GM19025 (cell line): ENCODE results near the gene FAM32A.

Experiments
- ATAC-seq: cut with Tn5 transposase; IDR thresholded peaks from one replicate; pipeline ENCODE4 v1.9.1; 2021; ENCODE audit warnings: mild to moderate bottlenecking, low read depth, moderate library complexity; ENCODE audit not compliant: unreplicated experiment

The FAM32A gene

GRCh38 chr19:16200038-16201010 is 15.1 kb downstream of the FAM32A start:
- ATAC-seq, result no peak

DNA sequence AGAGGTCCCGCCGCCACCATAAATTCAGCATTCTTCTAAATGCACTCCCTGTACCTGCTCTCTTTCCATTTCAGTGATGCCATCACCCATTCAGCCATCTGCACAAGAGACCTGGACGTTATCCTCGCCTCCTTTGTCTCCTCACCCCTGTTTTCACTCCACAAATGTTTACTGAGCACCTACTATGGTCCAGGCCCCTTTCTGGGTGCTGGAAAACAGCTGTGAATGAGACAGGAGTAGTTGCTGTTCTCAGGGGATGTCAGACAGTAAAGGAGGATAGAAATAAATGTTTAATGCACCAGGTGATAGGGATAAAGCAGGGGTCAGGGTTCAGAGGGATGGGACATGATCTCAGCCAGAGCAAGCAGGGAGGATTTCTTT is 15.8 kb downstream of the FAM32A start:
- ATAC-seq, result no peak

DNA sequence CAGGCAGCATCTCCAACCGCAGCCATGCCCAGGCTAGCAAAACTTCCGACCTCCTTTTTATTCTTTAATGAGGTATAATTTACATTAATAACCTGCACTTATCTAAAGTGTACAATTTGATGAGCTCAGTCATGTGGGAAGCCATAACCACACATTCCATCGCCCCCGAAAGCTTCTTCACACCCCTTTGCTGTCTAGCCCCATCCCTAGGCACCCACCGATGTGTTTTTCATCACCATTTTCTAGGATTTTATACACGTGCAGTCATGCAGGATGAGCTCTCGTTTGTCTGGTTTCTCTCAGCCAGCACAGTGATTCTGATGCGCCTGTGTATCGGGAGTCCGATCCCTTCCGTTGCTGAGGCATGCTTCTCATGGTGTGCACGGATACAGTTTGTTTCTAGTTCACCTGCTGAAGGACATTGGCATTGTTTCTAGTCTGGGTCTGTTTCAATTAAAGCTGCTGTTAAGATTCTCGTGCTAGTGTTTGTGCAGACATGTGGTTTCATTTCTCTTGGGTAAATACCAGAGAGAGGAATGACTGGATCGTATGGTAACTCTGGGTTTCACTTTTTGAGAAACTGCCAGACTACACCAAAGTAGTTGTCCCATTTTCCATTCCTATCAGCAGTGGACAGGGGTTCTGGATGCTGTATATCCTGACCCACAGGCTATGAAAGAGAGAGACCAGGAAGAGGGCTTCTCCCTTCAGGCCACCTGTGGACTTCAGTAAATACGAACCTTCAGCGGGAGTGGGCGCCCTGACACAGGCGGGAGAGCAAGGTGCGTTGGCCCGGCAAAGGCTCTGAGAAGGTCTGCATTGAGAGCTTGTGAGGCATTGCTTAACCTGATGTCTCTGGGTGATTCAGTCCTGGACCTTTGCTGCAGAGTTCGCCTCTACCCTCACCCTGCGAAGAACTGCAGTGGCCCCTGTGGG is 17.4 kb downstream of the FAM32A start:
- ATAC-seq, result no peak

DNA sequence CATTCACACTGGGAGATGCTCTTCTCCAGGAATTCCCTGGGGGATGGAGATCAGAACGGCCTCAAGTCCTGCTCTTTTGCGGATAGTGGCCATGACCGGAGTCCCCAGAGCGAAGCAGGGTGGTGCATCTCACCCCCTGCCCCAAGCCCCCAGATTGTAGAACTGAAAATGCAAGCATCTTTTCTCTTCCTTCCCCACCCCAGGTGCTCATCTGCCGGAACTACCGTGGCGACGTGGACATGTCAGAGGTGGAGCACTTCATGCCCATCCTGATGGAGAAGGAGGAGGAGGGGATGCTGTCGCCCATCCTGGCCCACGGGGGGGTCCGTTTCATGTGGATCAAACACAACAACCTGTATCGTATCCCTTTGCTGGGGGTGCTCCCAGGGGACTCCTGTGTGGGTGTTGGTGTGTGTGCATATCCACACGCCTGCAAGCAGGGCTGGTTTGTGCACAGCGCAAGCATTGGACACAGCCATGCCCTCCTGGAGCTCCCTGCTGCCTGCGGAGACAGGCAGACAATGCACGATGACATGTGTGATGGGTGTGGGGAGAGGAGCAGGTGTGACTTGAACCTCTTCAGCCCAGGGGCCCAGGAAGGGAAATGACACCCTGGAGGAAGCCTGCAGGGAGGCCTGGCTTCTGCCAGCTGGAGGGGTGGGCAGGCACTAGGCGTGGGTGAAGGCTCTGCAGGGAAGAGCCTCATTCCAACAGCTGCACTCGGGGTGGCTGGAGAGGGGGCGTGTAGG is 18.2 kb downstream of the FAM32A start:
- no peak for ATAC-seq

- no peak for ATAC-seq
Measured at GRCh38 chr19:16204005-16204294, 18.7 kb downstream of the FAM32A start.

DNA sequence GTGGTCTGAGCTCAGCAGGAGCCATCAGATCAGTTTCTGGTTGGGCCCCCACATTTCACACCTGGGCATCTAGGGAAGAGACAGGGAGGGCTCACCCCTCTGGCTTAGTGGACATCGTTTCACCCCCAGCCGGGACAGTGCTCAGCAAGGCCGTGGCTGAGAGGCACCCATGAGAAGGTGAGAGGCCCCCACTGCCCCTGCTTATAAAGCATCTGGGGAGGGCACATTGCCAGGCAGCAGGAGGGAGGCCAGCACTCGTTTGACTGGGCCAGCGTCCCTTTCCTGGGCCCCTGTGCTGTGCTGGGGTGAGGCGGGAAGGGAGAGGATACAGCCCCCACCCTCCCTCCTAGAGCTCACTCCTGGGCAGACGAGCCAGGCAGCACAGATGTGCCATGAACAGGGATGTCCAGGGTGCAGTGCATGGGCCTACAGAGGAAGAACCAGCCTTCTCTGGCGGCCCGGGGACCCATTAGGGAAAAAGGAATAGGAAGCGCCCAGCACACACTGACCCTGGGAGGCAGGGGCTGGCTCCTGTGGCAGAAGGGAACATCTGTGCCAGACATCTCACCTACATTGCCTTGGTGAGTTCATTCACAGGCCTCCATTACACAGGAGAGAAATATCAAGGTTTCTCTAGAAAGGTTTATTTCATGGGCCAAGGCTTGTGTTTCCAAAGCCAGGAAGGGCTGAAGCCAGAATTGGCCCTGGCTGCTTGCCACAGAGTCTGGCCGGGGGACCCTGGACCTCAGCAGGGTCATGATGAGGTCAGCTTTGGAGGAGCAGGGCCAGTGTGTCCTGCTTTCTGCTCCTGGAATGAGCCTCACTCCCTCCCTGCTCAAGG is 20.2 kb downstream of the FAM32A start:
- no peak for ATAC-seq

GRCh38 chr19:16206046-16206605 is 20.9 kb downstream of the FAM32A start:
- no peak for ATAC-seq

DNA sequence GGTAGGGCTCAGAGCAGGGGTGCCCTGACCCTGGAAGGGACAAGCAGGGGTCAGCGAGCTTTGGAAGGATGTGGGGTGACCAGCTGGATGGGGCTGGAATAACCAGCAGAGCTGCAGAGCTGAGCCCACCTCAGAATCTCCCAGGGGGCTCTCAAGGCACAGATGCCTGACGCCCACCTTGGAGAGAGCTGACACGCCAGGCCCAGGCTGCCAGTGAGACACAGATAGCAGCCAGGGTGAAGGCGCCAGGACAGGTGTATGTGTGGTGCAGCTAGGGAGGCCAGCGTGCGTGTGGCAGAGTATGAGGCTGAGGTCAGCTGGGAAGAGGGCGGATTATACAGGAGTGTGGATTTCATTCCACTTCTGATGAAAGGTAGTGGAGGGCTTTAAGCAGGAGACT is 21.4 kb downstream of the FAM32A start:
- ATAC-seq, result no peak

- ATAC-seq, result no peak
Measured at GRCh38 chr19:16207063-16207462, 21.9 kb downstream of the FAM32A start.

DNA sequence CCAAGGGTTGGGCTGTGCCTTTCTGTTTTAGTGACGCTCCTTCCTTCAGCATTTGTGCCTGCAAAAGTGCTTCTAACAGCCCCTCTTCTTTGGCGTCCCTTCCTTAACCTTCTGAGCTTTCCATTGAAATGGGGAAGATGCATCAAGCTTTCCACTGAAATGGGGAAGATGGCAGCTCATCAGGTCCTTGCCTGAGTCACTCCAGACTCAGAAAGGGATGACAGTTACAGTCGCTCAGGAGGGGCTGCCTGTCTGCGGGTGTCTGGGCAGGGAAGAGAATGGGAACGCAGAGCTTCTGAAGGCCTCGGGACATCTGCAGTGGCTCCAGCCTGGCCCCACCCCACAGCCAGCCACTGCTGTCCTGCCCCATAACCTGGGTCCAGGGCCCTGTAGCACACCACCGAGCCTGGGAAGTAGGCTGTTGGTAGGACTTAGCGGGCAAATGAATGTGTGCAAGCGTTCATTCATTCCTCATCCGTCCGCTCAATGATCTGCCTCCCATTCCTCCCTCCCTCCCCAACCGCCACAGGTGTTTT is 22.3 kb downstream of the FAM32A start:
- ATAC-seq, result no peak

DNA sequence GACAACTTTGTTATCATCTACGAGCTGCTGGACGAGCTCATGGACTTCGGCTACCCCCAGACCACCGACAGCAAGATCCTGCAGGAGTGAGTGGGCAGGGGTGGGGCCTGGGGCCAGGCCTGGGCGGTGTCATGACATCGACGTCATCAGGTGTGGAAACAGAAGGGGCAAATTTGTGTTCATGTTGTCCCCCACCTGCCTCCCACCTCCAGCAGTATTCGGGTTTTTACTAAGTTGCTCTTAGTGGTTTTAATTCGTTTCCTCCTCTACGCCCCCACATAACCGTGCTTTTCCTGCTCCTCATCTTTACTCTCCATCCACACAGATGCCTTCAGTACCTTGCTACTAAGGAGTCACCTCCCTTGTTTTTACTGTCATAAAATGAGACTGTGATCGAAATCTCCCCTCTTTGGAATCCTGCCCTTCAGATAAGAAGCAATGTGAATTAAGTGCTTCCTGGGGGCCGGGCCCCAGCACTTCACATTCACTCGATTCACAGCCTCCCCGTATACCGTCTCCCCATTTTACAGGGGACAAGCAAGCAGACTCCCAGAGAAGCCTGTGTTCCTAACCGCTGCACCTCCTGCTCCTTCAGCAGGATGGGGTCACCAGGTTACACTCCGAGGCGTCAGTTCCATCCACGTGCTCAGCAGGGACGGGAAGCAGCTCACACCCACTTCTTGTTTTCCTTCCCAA is 23.0 kb downstream of the FAM32A start:
- ATAC-seq, result no peak

DNA sequence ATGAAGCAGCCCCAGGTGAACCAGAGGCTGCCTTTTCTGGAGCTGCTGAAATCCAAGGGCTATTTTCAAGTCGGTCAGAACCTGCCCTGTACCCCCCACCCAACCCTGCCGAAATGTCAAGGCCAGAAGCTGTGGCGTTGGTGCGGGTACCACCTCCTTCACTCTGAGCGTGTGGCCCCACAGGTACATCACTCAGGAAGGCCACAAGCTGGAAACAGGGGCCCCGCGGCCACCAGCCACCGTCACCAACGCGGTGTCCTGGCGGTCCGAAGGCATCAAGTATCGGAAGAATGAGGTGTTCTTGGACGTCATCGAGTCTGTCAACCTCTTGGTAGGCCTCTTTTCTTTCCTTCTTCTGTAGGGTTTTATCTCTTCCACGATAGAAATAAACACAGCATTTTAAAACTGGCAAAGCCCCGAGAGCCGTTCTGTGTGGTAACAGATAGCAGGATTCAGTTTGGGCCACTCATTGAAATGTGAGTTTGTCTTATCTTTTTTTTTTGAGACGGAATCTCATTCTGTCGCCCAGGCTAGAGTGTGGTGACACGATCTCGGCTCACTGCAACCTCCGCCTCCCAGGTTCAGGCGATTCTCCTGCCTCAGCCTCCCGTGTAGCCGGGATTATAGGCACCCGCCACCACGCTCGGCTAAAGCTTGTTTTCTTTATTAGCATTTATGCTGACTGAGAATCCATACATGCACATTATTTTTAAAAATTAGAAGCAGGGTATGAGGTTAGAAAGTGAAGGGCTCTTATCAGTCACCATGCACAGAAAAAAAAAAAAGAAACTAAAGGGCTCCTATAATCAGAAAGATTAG is 23.8 kb downstream of the FAM32A start:
- no peak for ATAC-seq

DNA sequence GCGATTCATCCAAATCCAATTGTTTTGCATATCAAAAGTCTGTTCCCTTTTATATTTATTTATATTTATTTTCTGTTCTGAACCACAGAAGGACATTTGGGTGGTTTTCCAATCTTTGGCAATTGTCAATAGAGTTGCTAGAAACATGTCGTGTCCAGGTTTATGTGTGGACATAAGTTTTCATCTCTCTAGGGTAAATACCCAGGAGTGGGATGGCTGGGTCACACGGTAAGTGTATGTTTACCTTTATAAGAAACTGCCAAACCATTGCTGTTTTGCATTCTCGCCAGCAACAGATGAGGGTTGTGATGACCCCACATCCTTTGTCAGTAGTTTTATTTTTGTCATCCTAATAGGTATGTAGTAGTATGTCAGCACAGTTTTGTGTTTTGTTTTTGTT is 25.0 kb downstream of the FAM32A start:
- ATAC-seq, result no peak

DNA sequence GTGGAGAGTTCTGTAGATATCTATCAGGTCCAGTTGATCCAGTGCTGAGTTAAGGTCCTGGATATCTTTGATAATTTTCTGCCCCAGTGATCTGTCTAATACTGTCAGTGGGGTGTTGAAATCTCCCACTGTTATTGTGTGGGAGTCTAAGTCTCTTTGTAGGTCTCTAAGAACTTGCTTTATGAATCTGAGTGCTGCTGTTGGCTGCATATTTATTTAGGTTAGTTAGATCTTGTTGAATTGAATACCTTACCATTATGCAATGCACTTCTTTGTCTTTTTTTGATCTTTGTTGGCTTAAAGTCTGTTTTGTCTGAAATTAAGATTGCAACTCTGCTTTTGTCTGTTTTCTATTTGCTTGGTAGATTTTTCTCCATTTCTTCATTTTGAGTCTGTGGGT is 27.9 kb downstream of the FAM32A start:
- ATAC-seq, result no peak

GRCh38 chr19:16216744-16217670 is 31.8 kb downstream of the FAM32A start:
- ATAC-seq, result no peak

- ATAC-seq, result no peak
Measured at GRCh38 chr19:16217716-16218451, 32.7 kb downstream of the FAM32A start.
